Adrenal gland (tissue), 5 donors: ENCODE data around the gene ZBTB3.

Experiments
- POLR2A ChIP-seq, 2 donors: fragments of 450-650 bp; IDR thresholded peaks; one replicate each; pipeline ENCODE4 v1.6.1; 2017; ENCODE audit warnings: antibody characterized with exemption in 2 of 2, mild to moderate bottlenecking in 2 of 2, moderate library complexity in 1 of 2
- TF ChIP-seq, protein P1 (sequence below), 6 experiments: fragments of 450-650 bp in 4 of 6; fragments of 200-600 bp in 2 of 6; sonication (generic) in 1 of 6; IDR thresholded peaks; 1 replicate in 5 of 6; 2 replicates in 1 of 6; pipeline versions ENCODE4 v1.5.1 to v1.8.0; 2016 to 2021; ENCODE audit warnings: antibody characterized with exemption in 6 of 6, mild to moderate bottlenecking in 2 of 6, moderate library complexity in 1 of 6
- donor health status: DM: no; HTN: no; CAD: no.

DNA sequence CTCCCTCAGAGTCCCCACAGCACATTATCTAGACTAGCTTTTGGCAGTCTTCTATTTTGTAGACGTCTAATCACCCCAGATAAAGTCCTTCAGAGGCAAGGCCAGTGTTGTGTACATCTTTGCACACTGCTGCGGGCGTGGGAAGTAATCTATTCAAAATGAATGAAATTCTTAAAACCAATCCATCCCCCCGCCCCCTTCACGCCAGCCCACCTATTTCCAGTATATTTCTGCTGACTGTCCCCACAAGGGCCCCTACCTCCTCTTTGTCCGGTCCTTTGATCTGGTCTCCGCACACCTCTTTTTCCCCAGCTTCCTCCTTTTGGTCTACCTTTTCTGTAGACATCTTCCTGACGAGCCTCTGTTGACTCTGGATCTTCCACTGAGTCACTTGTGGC, 47.1 kb downstream of the ZBTB3 start:
- no peak for TF ChIP-seq POLR2A (IDR thresholded peaks at IDR 0.05)
- TF ChIP-seq, protein P1, sequence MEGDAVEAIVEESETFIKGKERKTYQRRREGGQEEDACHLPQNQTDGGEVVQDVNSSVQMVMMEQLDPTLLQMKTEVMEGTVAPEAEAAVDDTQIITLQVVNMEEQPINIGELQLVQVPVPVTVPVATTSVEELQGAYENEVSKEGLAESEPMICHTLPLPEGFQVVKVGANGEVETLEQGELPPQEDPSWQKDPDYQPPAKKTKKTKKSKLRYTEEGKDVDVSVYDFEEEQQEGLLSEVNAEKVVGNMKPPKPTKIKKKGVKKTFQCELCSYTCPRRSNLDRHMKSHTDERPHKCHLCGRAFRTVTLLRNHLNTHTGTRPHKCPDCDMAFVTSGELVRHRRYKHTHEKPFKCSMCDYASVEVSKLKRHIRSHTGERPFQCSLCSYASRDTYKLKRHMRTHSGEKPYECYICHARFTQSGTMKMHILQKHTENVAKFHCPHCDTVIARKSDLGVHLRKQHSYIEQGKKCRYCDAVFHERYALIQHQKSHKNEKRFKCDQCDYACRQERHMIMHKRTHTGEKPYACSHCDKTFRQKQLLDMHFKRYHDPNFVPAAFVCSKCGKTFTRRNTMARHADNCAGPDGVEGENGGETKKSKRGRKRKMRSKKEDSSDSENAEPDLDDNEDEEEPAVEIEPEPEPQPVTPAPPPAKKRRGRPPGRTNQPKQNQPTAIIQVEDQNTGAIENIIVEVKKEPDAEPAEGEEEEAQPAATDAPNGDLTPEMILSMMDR (IDR thresholded peaks at IDR 0.05), result no peak
